Superior temporal gyrus (tissue), 1 donor: ENCODE data around the gene CD44.
"Not testable (repeated sequence)": the region's sequence is repeated elsewhere in the genome, so short reads cannot be mapped to it uniquely, and the experiment has no call there.

ENCODE experiments used
- DNase-seq: peaks from one replicate; pipeline ENCODE4 v3.0.0-alpha.2; 2016; ENCODE audit errors: extremely low spot score

The CD44 gene

DNA sequence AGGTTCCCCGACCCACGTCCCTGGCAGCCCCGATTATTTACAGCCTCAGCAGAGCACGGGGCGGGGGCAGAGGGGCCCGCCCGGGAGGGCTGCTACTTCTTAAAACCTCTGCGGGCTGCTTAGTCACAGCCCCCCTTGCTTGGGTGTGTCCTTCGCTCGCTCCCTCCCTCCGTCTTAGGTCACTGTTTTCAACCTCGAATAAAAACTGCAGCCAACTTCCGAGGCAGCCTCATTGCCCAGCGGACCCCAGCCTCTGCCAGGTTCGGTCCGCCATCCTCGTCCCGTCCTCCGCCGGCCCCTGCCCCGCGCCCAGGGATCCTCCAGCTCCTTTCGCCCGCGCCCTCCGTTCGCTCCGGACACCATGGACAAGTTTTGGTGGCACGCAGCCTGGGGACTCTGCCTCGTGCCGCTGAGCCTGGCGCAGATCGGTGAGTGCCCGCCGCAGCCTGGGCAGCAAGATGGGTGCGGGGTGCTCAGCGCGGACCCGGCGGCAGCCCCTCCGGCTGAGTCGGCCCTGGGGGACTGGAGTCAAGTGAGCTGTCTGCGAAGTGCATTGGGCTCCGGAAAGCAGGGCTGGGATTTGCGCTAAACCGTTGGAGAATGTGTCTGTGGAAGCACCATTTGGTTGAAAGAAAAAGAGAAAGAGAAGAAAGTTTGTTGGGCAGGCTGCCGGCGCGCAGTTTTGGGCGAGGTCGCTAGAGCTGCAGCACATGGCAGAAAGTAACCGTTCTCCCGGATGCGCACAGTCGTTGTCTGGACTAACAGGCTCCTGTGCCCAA is at the start of gene CD44:
CD44 (plus strand) TSS at position 229 of the 779 bp plus-strand sequence; CDS start at position 362, 133 bp downstream.
- no peak for DNase-seq

DNA sequence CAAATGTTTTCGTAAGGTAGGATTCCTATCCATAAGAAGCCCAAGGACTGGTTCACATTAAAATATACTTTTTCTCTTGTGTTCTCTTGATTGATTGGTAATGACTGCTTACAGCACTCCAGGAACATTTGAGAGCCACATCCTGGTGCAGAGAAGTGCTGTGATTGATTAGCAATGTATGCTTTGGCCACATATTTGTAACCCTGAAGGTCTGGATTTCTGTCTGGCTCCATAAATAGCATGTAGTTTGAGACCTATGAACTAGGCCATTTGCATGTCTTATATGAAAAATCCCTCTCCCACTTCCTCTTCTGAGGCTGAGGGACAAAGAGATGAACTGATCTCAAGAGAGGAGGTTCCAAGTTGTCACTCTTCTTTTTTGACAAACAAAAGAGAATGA is 49.3 kb upstream of the CD44 start:
- no peak for DNase-seq

DNA sequence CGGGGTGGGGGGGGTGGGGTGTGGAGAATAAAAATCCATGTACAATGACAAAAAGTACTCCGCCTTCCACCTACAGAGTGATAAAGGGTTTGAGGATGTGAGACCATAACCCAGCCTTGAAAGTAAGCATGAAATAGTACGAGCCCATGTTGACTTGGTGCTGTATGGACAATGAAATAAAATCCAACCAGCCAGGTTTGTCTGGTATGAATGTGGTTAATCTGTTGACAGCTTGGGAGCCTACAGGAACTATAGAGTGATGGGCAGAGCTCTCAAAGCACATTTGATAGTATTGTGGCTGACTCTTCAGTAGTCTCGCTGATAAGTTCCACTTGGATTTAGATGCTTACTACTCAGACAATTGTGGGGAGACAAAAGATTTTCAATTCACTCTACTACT is 48.8 kb upstream of the CD44 start:
- DNase-seq: no peak

DNA sequence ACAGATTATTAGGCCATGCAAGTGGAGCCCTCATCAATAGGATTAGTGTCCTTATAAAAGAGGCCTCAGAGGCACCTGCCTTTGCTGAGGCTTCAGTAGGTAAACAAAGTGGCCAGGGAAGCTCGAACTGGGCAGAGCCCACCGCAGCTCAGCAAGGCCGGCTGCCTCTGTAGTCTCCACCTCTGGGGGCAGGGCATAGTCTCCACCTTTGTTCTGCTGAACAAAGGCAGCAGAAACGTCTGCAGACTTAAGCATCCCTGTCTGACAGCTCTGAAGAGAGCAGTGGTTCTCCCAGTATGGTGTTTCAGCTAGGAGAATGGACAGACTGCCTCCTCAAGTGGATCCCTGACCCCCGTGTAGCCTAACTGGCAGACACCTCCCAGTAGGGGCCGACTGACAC is 48.0 kb upstream of the CD44 start:
- not testable (repeated sequence) for DNase-seq

DNA sequence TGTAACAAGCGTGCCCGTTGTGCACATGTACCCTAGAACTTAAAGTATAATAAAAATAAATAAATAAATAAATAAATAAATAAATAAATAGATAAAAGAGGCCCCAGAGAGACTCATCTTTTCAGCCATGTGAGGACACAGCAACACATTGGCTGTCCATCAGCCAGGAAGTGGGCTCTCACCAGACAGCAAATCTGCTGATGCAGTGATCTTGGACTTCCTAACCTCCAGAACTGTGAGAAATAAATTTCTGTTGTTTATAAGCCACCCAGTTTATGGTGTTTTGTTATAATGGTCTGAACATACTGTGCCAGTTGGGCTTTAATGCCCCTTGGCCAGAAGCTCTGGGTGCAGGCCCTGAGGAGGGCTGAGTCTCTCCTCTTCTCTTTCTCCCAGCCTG is 42.2 kb upstream of the CD44 start:
- DNase-seq: no peak

DNA sequence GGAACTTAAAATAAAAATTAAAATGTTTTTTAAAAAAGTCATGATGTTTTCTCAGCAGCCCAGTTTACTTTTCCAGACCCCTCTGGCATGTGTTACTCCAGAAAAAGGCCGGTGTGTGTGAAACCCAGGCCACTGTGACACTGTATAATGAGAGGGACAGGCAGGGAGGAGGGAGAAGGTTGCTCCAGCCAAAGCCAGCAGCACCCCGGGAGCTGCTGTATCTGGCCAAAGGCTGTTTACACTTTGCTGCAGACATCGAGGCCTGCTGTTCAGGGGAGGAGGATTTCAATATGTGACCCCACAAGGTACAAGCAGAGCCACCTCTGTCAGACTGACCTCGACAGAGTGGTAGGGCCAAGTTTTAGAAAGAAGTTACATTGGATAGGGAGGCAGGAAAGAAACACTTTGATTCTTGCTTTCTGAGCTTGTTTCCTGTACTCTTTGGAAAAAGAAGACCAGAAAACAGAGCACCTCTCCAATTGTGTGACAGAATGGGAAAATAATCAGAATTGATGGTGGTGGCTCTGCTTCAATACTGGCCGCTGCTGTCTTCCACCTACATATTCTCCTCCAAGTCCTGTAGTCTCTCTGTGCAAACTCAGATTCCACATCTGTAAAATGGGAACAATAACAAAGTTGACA is 41.0 kb upstream of the CD44 start:
- DNase-seq: no peak

DNA sequence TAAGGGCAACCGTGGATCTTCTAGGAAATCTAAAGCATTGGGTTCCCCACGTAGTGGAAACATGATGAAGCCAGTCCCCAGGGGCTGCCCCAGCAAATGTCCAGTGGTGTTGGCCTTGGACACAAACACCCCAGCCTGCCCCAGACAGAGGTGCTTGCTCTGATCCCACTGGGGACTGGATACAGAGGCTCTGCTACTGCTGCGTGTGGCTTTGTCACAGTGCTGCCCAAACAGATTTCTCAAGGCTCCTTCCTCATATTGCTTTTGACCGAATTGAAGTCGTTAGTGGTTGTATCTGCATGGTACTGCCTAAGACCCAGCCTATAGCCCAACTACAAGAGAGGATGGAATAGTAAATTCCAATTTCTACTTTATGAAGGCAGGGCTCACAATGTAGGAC is 40.1 kb upstream of the CD44 start:
- no peak for DNase-seq

DNA sequence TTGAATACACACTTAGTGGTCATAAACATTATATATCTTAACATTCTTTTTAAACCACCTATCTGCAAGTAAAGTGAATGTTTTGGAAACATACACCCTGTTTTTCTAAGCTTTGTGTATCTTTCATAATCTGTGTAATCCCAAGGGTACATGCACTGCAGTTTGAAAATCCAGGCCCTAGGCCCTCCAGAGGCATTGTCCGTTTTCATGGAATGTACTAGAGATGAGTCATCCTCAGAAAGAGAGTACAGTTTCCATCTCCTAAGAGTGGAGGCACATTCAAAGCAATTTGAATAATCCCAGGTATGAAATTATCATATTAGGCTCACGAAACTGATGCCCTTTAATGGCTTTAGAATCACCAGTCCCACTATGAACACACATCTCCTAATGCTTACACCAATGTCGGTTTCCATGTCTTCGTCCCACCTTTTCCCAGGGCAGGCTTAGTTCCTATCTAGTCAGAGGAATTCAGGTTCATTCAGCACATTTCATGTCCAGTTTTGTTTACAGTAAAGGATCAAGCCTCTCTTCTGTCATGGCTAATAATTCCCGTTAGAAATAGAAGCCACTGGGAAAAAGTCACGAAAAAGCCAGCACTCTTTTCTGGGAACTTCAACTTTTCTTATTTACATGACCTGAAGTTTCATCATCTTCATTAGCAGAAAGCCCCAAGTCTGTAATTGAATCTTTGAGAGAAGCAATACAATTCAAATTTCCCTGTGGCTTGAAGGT is 39.5 kb upstream of the CD44 start:
- DNase-seq: no peak

DNA sequence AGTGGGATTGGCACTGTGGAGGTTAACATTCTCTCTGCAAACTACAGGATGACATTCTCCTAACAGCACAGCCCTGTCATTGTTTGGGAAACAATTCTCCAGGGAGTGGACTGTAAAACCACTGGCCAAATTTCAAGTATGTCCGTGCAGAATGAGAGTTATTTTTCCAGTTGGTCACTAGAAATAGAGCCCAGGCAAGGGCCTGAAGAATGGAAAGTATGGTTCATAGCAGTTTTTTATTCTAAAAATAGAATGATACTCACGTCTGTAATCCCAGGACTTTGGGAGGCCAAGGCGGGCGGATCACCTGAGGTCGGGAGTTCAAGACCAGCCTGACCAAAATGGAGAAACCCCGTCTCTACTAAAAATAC is 39.0 kb upstream of the CD44 start:
- no peak for DNase-seq

DNA sequence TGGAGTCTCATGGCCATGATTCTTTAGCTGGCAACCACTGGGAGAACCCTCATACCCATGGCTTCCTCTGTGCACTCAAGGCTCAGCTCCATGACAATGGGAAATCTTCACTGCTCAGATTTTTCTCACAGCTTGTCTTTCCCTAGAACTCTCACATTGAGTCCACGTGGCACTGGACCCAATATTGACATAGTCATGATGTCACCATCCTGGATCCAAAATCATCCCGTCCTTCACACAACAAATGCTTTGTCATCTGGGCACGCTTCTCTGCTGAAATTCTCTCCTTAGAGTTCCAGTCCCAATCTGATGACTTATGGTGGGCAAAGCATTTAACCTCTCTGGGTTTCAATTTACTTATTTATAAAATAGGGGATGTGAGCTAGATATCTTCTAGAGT is 37.7 kb upstream of the CD44 start:
- no peak for DNase-seq

DNA sequence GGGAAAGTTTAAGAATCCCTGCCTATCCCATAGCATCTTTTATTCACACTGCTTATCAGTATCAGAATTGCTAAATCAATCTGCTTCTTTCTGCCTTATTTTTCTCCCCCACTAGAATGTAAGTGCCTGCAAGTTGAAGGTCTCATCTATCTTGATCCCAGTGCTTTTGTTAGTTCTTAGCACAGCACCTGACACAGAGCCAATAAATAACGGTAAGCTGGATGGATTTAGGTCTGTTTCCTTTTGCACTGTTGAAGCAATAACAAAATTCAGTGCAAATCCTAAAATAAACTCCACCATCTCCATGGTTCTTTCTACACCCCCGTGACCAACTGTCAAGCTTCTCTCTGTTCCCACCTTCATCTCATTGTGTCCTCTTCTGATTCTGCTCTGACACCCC is 36.7 kb upstream of the CD44 start:
- no peak for DNase-seq

DNA sequence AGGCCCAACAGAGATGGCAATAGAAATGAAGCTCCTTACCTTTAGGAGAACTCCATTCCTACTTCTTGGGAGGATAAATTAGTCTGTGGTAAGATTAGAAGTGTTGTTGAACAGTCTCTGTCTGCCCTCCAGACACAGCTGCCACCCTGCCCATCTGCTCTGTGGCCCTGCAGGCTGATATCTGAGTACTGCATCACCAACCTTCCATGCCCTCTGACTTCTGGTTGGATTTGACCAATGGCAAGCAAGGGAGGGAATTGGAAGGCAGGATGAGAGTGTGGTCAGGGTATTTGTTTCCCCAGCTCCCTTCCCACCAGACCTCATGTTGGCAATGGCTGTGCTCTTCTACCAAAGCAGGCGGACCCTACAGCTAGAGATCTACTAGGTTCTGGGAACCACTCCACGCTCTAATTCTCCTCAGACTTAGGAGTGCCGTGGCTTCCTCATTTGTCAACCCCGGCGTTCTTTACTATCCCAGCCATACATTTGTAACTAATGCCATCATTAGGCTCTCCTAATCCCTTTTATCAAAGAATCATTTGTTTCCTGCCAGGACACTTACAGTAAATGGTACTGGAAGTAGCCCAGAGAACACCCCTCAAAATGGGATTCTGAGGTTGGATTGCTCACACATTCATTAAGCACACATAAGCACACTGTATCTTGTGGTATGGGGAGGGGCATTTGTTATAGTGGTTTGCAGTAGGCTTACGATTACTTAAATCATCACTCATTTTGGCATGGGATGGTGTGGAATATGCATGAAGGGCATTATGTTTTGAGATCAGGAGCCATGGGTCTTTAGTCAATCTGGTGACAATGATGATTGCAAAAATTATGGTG is 35.4 kb upstream of the CD44 start:
- DNase-seq: no peak

DNA sequence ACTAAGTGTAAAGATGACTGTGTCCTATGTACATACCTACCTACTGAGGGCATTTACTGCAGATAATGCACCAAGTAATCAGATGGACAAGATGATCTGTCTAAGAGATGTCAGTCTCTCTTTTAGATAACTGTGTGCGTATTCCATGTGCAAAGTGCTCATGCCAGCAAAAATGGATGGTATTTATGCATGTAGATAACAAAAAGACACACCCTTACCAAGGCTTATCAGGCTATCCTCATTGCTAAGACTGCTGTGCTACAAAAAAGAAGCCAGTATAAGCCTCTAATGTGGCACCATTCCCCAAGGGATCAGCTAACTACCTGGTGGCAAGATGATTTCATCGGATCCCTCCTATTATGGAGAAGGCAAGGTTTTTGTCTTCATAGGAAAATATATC is 34.3 kb upstream of the CD44 start:
- no peak for DNase-seq

DNA sequence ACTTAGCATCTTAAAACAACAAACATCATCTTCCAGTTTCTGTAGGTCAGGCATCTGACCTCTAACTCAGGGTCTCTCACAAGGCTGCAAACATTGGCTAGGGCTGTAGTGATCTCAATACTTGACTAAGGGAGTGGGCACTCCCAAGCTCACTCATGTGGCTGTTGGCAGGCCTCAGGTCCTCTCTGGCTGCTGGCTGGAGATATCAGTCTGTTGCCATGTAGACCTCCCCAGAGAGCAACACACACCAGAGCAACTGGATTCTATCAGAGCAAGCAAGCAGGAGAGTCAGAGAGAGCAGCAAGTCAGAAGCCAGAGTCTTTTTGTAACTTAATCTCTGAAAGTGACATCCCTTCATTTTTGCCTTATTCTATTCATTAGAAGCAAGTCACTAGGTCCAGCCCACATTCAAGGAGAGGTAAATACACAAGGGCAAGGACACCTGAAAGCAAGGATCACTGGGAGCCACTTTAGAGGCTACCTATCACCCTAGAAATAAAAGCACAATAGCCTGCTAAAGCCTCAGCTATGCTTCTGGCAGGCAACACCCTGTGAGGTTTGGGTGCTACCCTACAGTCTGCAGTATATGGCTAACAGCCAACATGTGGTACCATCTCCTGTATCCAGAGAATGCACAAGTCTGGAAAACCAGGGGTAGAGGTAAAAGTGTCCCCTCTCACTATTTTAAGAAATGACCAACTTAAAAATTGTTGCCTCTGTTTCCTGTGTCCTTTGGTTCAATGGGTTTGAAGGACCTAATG is 33.5 kb upstream of the CD44 start:
- no peak for DNase-seq

DNA sequence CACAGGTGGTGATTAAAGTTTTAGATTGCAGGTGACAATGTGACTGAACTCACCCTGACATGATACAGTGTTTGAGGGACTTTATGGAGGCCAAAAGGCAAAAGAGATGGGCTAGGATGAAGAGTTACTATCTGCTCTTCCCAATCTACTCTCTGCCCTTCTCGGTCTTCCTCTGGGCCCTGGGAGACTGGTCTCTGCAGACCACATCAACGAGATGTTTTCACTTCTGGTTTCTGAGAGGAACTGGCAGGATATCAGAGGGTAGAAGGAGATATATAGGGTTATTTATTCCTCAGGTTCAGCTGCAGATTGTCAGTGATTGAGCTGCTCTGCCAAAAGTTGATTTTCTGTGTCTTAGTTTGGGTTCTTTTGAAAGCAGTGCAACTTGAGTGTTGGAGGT is 32.4 kb upstream of the CD44 start:
- no peak for DNase-seq

DNA sequence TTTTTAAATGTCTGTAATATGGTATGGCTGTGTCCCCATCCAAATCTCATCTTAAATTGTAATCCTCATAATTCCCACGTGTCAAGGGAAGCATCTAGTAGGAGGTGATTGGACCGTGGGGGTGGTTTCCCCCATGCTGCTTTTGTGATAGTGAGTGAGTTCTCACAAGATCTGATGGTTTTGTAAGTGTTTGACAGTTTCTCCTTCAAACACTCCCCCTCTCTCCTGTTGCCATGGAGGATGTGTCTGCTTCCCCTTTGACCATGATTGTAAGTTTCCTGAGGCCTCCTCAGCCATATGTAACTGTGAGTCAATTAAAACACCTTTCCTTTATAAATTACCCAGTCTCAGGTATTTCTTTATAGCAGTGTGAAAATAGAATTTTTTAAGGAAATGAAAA is 31.1 kb upstream of the CD44 start:
- no peak for DNase-seq

DNA sequence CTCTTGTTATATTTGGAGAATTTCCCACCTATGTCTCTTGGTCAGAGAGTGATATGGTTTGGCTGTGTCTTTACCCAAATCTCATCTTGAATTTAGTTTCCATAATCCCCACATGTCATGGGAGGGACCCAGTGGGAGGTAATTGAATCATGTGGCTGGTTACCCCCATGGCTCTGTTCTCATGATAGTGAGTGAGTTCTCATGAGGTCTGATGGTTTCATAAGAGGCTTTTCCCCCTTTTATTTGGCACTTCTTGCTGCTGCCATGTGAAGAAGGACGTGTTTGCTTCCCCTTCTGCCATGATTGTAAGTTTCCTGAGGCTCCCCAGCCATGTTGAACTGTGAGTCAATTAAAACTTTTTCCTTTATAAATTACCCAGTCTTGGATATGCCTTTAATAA is 30.6 kb upstream of the CD44 start:
- DNase-seq: not testable (repeated sequence)

DNA sequence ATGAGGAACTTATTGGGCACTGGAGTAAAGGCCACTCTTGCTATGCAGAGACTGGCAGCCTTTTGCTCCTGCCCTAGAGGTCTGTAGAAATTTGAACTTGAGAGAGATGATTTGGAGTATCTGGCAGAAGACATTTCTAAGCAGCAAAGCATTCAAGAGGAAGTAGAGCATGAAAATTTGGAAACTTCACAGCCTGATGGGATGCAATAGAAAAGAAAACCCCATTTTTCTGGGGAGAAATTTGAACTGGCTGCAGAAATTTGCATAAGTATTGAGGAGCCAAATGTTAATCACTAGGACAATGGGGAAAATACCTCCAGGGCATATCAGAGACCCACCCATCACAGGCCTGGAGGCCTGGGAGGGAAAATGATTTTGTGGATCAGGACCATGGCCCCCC is 29.9 kb upstream of the CD44 start:
- DNase-seq: no peak

DNA sequence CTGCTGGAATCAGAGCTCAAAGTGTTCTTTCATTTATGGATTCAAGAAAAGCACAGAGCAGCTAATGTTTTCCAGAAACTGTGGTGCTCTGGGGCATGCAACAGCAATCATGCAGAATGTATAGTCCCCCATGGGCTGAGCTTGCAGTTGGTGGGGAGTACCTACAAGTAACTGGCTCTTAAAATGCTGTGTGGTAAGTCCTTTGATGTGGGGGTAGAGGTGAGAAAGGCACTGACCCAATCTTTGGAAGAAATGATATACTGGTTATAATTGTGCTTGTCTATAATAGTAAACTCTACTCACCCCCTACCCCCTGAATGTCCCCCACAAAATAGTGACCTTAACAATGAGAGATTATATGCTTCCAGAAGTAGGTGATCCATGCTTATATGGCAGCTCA is 29.1 kb upstream of the CD44 start:
- DNase-seq: no peak

DNA sequence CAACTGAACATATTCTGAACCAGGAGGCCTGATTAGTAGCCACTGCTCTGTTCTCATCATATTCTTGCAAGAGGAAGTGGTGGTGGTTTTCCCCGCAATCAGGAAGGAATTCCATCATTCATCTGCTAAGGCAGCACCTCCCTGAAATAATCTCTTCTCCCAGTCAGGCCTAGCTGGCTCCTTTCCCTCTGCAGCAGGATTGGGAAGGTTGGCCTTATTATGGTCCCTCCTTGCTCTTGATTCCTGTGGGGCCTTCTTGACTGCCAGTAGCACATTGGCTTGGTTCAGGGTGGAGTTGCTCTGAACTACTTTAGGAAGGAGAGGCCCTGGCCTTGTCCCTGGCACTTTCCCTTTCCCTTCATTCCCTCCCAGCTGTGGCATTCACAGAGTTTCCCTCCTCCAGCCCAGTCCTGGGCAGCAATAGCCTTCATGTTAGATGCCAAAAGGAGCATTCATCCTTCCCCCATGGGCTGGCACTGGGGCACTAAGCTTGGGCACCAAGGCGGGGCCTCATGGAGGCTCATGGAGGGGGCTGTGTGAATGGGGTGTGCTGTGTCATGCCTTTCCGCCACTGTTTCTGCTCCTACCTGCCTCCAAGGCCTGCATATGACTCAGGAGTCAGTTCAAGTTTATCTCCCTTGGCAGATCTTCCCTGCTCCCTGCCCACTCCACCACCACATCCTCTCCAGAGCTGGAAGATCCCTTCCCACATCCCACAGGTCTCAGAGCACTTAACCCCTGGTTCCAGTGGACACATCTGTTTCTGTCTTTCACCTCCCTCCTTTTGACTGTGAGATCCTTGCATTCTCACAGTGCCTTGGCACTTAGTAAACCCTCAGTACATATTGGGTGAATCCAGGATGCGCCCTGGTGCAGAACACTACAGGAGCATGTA is 27.6 kb upstream of the CD44 start:
- DNase-seq: no peak
